IMR-90 (cell line): Measurements from ENCODE around the gene AHR. TPM values are rescaled to one million over a fixed set of nuclear protein-coding genes. Genes with fewer than 3 reads are reported as not detected.
A peak's percentile ranks its signal among the peaks of the same experiment; 100 is the strongest.

Source experiments
- ATAC-seq: fragments of 200-7000 bp; cut with Tn5 transposase; 2 replicates; pipeline ENCODE4 v1.9.1; 2020; ENCODE audit warnings: low read depth, mild to moderate bottlenecking, moderate library complexity
- BruUV-seq: library from RNA; stranded (reverse); fragments of 400-500 nt; replicated peaks from 2 replicates; lab custom pipeline; 2021; lab: Mats Ljungman, UMichigan
- CTCF ChIA-PET: fragments of 300-600 bp; formaldehyde crosslinking; extraction: SDS; loops from one replicate; lab custom pipeline; 2021; ENCODE audit warnings: antibody characterized with exemption; lab: Yijun Ruan, JAX
- POLR2A ChIA-PET: fragments of 300-600 bp; sonication (Branson Sonifier 250); formaldehyde crosslinking; loops from one replicate; lab custom pipeline; 2022; ENCODE audit warnings: antibody characterized with exemption; ENCODE audit not compliant: unreplicated experiment; lab: Charles Lee
- DNase-seq: peaks from one replicate; pipeline ENCODE4 v3.0.0; 2013
- H2AFZ ChIP-seq: replicated peaks from 2 replicates; pipeline ENCODE3; 2013; ENCODE audit warnings: low read length, mild to moderate bottlenecking; ENCODE audit not compliant: poor library complexity
- H2AK5ac ChIP-seq: 2 replicates; pipeline ENCODE4 v1.6.1; 2013; ENCODE audit warnings: low read depth, low read length, inconsistent platforms
- H2AK9ac ChIP-seq: replicated peaks from 2 replicates; pipeline ENCODE3; 2013; ENCODE audit warnings: mild to moderate bottlenecking, low read depth, low read length, moderate library complexity; ENCODE audit not compliant: poor library complexity
- H2BK120ac ChIP-seq: 2 replicates; pipeline ENCODE4 v1.6.1; 2013; ENCODE audit warnings: low read depth, low read length, inconsistent platforms
- H2BK15ac ChIP-seq: 3 replicates; pipeline ENCODE4 v1.6.1; 2013; ENCODE audit warnings: low read depth, low read length, inconsistent platforms
- H2BK20ac ChIP-seq: 2 replicates; pipeline ENCODE4 v1.6.1; 2013; ENCODE audit warnings: low read depth, mild to moderate bottlenecking, inconsistent platforms, low read length, moderate library complexity
- H2BK5ac ChIP-seq: 2 replicates; pipeline ENCODE4 v1.6.1; 2013; ENCODE audit warnings: mild to moderate bottlenecking, low read depth, low read length, inconsistent platforms; ENCODE audit not compliant: poor library complexity, severe bottlenecking
- H3K14ac ChIP-seq: replicated peaks from 2 replicates; pipeline ENCODE4 v1.6.1; 2013; ENCODE audit warnings: low read depth, low read length, inconsistent platforms
- H3K18ac ChIP-seq: 2 replicates; pipeline ENCODE4 v1.6.1; 2013; ENCODE audit warnings: low read depth, low read length, control low read depth
- H3K23ac ChIP-seq: 2 replicates; pipeline ENCODE4 v1.6.1; 2013; ENCODE audit warnings: low read depth, low read length, inconsistent platforms
- H3K27ac ChIP-seq: 2 replicates; pipeline ENCODE4 v1.5.1; 2013; ENCODE audit warnings: mild to moderate bottlenecking, control low read depth, low read length; ENCODE audit not compliant: insufficient read depth
- H3K27me3 ChIP-seq: 2 replicates; pipeline ENCODE4 v1.6.1; 2013; ENCODE audit warnings: low read length; ENCODE audit not compliant: control insufficient read depth, insufficient read depth
- H3K36me3 ChIP-seq: 2 replicates; pipeline ENCODE4 v1.6.1; 2013; ENCODE audit warnings: low read length, mixed read lengths; ENCODE audit not compliant: control insufficient read depth, insufficient read depth
- H3K4ac ChIP-seq: 2 replicates; pipeline ENCODE4 v1.6.1; 2013; ENCODE audit warnings: low read depth, low read length, inconsistent platforms
- H3K4me1 ChIP-seq: 2 replicates; pipeline ENCODE4 v1.6.1; 2013; ENCODE audit warnings: low read length, mixed read lengths; ENCODE audit not compliant: control insufficient read depth, insufficient read depth
- H3K4me2 ChIP-seq: 2 replicates; pipeline ENCODE4 v1.6.1; 2013; ENCODE audit warnings: low read depth, mild to moderate bottlenecking, control low read depth, low read length, moderate library complexity
- H3K4me3 ChIP-seq: 2 replicates; pipeline ENCODE4 v1.5.1; 2013; ENCODE audit warnings: low read depth, mild to moderate bottlenecking, control low read depth, low read length, moderate library complexity; ENCODE audit not compliant: insufficient read depth
- H3K56ac ChIP-seq: 2 replicates; pipeline ENCODE4 v1.6.1; 2013; ENCODE audit warnings: low read length, inconsistent platforms; ENCODE audit not compliant: insufficient read depth; ENCODE audit errors: extremely low read depth
- H3K79me1 ChIP-seq, 2 experiments: 2 replicates each; pipeline ENCODE4 v1.6.1; 2013; ENCODE audit warnings: low read length in 2 of 2, inconsistent platforms in 1 of 2, low read depth in 1 of 2
- H3K9ac ChIP-seq: 2 replicates; pipeline ENCODE4 v1.6.1; 2013; ENCODE audit warnings: low read depth, low read length, control low read depth
- H3K9me1 ChIP-seq: 2 replicates; pipeline ENCODE4 v1.6.1; 2013; ENCODE audit warnings: low read length, inconsistent platforms; ENCODE audit not compliant: insufficient read depth
- H3K9me3 ChIP-seq: 2 replicates; pipeline ENCODE4 v1.6.1; 2013; ENCODE audit warnings: low read length; ENCODE audit not compliant: control insufficient read depth, insufficient read depth
- H4K20me1 ChIP-seq: 2 replicates; pipeline ENCODE4 v1.6.1; 2013; ENCODE audit warnings: low read length, inconsistent platforms; ENCODE audit not compliant: insufficient read depth
- H4K5ac ChIP-seq: 2 replicates; pipeline ENCODE4 v1.6.1; 2013; ENCODE audit warnings: mild to moderate bottlenecking, low read depth, low read length, control low read depth
- H4K8ac ChIP-seq, 2 experiments: 2 replicates each; pipeline ENCODE4 v1.6.1; 2013; ENCODE audit warnings: low read depth in 2 of 2, low read length in 2 of 2, control low read depth in 1 of 2, inconsistent platforms in 1 of 2
- H4K91ac ChIP-seq: 2 replicates; pipeline ENCODE4 v1.6.1; 2013; ENCODE audit warnings: low read depth, low read length, inconsistent platforms; ENCODE audit not compliant: insufficient read depth
- BHLHE40 ChIP-seq: fragments of 150-350 bp; IDR thresholded peaks from 2 replicates; pipeline ENCODE4 v1.6.1; 2016; ENCODE audit warnings: mild to moderate bottlenecking, low read depth, low read length
- POLR2A ChIP-seq: IDR thresholded peaks from 2 replicates; pipeline ENCODE4 v1.6.1; 2012; ENCODE audit warnings: mild to moderate bottlenecking, low read depth, low read length
- RAD21 ChIP-seq: IDR thresholded peaks from 2 replicates; pipeline ENCODE4 v1.6.1; 2012; ENCODE audit warnings: low read length, improper control_type of control experiment
- RCOR1 ChIP-seq: IDR thresholded peaks from 2 replicates; pipeline ENCODE4 v1.6.1; 2012; ENCODE audit warnings: mild to moderate bottlenecking, low read length, improper control_type of control experiment; ENCODE audit not compliant: insufficient replicate concordance
- SMC3 ChIP-seq: fragments of 150-350 bp; IDR thresholded peaks from 2 replicates; pipeline ENCODE4 v1.6.1; 2016; ENCODE audit warnings: low read depth, mild to moderate bottlenecking, antibody characterized with exemption, low read length, moderate library complexity
- USF2 ChIP-seq: fragments of 150-350 bp; IDR thresholded peaks from 2 replicates; pipeline ENCODE4 v1.6.1; 2017; ENCODE audit warnings: mild to moderate bottlenecking, antibody characterized with exemption, low read length, low read depth
- WGBS, 2 experiments: methylation state at CpG; one replicate each; pipeline versions ENCODE4 v1.1.5 to v1.1.7; 2013; ENCODE audit warnings: missing lambda C conversion rate in 2 of 2; ENCODE audit not compliant: insufficient read length in 1 of 2; ENCODE audit errors: extremely low coverage in 2 of 2; 5-methylcytosine and 5-hydroxymethylcytosine counted together
- dilution Hi-C: fragments of 300-500 bp; cut with HindIII; formaldehyde crosslinking; loops from one replicate; pipeline ENCODE4 v1.14.3; 2018; ENCODE audit warnings: low sequenced_read_pairs; ENCODE audit not compliant: unreplicated experiment
- in situ Hi-C: fragments of 300-500 bp; cut with MboI; formaldehyde crosslinking; loops from 3 replicates; pipeline ENCODE4 v1.14.3; 2019; ENCODE audit warnings: low sequenced_read_pairs, inconsistent platforms, mixed read lengths
- intact Hi-C: fragments of 100-400 bp; cut with micrococcal nuclease; formaldehyde crosslinking; loops from 2 replicates; pipeline ENCODE4 v1.10.0; 2022
- polyA plus RNA-seq, 3 experiments: library from polyadenylated mRNA; depleted of rRNA; stranded (reverse); fragments of >200 nt; gene quantifications; 2 replicates each; pipeline ENCODE4 v1.2.3, GENCODE V29; 2012; ENCODE audit warnings: low replicate concordance in 1 of 3
- total RNA-seq: library from RNA; depleted of rRNA; stranded (reverse); fragments of >200 nt; gene quantifications from 2 replicates; pipeline ENCODE4 v1.2.3, GENCODE V29; 2012

The AHR gene
- total and polyA plus RNA-seq, 2 of the 4 experiments (the other 2 are of a cell fraction): 6.9 to 55.2 TPM

DNA sequence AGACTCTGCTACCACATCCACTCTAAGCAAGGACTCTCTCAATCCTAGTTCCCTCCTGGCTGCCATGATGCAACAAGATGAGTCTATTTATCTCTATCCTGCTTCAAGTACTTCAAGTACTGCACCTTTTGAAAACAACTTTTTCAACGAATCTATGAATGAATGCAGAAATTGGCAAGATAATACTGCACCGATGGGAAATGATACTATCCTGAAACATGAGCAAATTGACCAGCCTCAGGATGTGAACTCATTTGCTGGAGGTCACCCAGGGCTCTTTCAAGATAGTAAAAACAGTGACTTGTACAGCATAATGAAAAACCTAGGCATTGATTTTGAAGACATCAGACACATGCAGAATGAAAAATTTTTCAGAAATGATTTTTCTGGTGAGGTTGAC lies 40.7 kb downstream of the AHR start:
- Histone ChIP-seq H3K4ac (no peak overlapping the region), H3K56ac (no peak overlapping the region), H3K14ac (no peak overlapping the region), H2AFZ (no peak overlapping the region), H4K91ac (no peak overlapping the region), H2AK9ac (no peak overlapping the region), H2BK120ac (no peak overlapping the region), H3K36me3 (peaks cover 12% of the 10 kb centered on the region), H2AK5ac (no peak overlapping the region), H3K9me3 (no peaks in the 10 kb centered on the region), H2BK20ac (no peak overlapping the region), H3K9me1 (no peaks in the 10 kb centered on the region), H3K79me1 (peaks cover 16 to 20% of the 10 kb centered on the region in 2 experiments), H4K20me1 (no peaks in the 10 kb centered on the region), H2BK15ac (no peak overlapping the region), H4K8ac (no peak overlapping the region), H4K5ac (no peak overlapping the region), H3K4me2 (no peak overlapping the region), H3K18ac (no peak overlapping the region), H3K4me3 (no peak overlapping the region), H3K9ac (no peak overlapping the region), H3K27me3 (no peaks in the 10 kb centered on the region), H3K27ac (no peak overlapping the region), H3K23ac (no peak overlapping the region), H2BK5ac (no peak overlapping the region), H3K4me1 (peaks cover 2% of the 10 kb centered on the region; the same call in 1 of the 2 replicates)
- CTCF ChIA-PET: no interaction called here
- no CpG with 5 or more reads among the region's 2 CpGs for WGBS, 2 experiments
- BruUV-seq: TSS peak; percentile 73
- TF ChIP-seq POLR2A (no peak), USF2 (no peak), BHLHE40 (no peak), RCOR1 (no peak), SMC3 (no peak), RAD21 (no peak)
- intact Hi-C loops (no loop called here), in situ Hi-C loops (no loop called here), dilution Hi-C loops (no loop called here)
- POLR2A ChIA-PET: no interaction called here
- ATAC-seq (no peak), DNase-seq (no peak)
